SK-N-MC (cell line): ENCODE data around the gene DDX6.

Source experiments
- EZH2 ChIP-seq: fragments of 200-600 bp; sonication (generic); IDR thresholded peaks from one replicate; pipeline ENCODE4 v1.6.1; 2017; ENCODE audit warnings: antibody characterized with exemption
- FOXP2 ChIP-seq: optimal IDR thresholded peaks from 2 replicates; pipeline ENCODE3; 2011; ENCODE audit warnings: mild to moderate bottlenecking, moderate library complexity; ENCODE audit not compliant: insufficient read depth; ENCODE audit errors: extremely low read length, control extremely low read depth
- POLR2AphosphoS5 ChIP-seq: IDR thresholded peaks from 2 replicates; pipeline ENCODE4 v1.6.1; 2012; ENCODE audit warnings: mild to moderate bottlenecking, low read depth, low read length, borderline replicate concordance

- TF ChIP-seq EZH2, result no peak
- no peak for TF ChIP-seq POLR2AphosphoS5
- TF ChIP-seq FOXP2, result no peak
Measured at GRCh38 chr11:118742304-118742703, 48.7 kb downstream of the DDX6 start.
